OCI-LY1 (cell line): Measurements from ENCODE around the gene ERBB3.

Experiments used
- EZH2 ChIP-seq: fragments of 200-600 bp; sonication (generic), shearing (Covaris generic); IDR thresholded peaks from 2 replicates; pipeline ENCODE4 v1.8.0; 2017; ENCODE audit warnings: borderline replicate concordance, mixed run types, mild to moderate bottlenecking, antibody characterized with exemption, low read length, moderate library complexity, mixed read lengths
- TF ChIP-seq, protein P1 (sequence below): fragments of 200-600 bp; sonication (generic), shearing (Covaris generic); IDR thresholded peaks from 2 replicates; pipeline ENCODE4 v1.5.1; 2017; ENCODE audit warnings: mild to moderate bottlenecking, antibody characterized with exemption, low read length, moderate library complexity, mixed read lengths

- TF ChIP-seq, protein P1, sequence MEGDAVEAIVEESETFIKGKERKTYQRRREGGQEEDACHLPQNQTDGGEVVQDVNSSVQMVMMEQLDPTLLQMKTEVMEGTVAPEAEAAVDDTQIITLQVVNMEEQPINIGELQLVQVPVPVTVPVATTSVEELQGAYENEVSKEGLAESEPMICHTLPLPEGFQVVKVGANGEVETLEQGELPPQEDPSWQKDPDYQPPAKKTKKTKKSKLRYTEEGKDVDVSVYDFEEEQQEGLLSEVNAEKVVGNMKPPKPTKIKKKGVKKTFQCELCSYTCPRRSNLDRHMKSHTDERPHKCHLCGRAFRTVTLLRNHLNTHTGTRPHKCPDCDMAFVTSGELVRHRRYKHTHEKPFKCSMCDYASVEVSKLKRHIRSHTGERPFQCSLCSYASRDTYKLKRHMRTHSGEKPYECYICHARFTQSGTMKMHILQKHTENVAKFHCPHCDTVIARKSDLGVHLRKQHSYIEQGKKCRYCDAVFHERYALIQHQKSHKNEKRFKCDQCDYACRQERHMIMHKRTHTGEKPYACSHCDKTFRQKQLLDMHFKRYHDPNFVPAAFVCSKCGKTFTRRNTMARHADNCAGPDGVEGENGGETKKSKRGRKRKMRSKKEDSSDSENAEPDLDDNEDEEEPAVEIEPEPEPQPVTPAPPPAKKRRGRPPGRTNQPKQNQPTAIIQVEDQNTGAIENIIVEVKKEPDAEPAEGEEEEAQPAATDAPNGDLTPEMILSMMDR = peak; percentile 37
- no peak for TF ChIP-seq EZH2
These were observed 682 bp downstream of the ERBB3 start for GRCh38 chr12:56080556-56081138.
